Astrocyte (in vitro differentiated cells and primary cell): ENCODE measurements around the gene LCT.

Experiments
- EZH2 ChIP-seq: IDR thresholded peaks from 2 replicates; pipeline ENCODE4 v1.6.1; 2012; ENCODE audit warnings: mild to moderate bottlenecking, low read length, inconsistent platforms; ENCODE audit not compliant: insufficient read depth
- TF ChIP-seq, protein P1 (sequence below): IDR thresholded peaks from 2 replicates; pipeline ENCODE4 v1.5.1; 2011; ENCODE audit warnings: low read depth, mild to moderate bottlenecking, inconsistent platforms, low read length, moderate library complexity; ENCODE audit not compliant: insufficient read depth

DNA sequence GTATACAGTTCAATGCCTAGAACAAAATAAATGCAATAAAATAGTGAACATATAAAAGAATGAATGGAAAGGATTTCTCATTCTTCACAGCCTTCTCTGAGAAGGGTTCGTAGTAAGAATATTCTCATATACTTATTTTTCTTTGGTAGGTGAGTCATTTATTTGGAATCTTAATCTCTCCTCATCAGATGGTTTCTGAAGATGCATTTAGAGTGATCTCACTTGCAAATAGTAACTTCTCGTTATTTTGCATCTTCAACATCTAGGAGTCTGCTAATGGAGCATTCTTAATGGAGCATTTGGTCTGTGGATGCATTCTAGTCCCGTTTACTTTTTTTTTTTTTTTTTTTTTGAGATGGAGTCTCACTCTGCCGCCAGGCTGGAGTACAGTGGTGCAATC, 91.4 kb downstream of the LCT start:
- TF ChIP-seq, protein P1, sequence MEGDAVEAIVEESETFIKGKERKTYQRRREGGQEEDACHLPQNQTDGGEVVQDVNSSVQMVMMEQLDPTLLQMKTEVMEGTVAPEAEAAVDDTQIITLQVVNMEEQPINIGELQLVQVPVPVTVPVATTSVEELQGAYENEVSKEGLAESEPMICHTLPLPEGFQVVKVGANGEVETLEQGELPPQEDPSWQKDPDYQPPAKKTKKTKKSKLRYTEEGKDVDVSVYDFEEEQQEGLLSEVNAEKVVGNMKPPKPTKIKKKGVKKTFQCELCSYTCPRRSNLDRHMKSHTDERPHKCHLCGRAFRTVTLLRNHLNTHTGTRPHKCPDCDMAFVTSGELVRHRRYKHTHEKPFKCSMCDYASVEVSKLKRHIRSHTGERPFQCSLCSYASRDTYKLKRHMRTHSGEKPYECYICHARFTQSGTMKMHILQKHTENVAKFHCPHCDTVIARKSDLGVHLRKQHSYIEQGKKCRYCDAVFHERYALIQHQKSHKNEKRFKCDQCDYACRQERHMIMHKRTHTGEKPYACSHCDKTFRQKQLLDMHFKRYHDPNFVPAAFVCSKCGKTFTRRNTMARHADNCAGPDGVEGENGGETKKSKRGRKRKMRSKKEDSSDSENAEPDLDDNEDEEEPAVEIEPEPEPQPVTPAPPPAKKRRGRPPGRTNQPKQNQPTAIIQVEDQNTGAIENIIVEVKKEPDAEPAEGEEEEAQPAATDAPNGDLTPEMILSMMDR = no peak
- no peak for TF ChIP-seq EZH2
